ENCODE results near the gene USP32. TPM values are rescaled to one million over a fixed set of nuclear protein-coding genes. Genes with fewer than 3 reads are reported as not detected.

Gene USP32
- total RNA-seq, 1 experiment from 2014 or later, result 62.9 TPM

GRCh38 chr17:60167065-60167741, 224.7 kb downstream of the USP32 start:
- no peak for DNase-seq (ENCODE audit: unreplicated experiment)
- Mint-ChIP-seq H3K27ac (ENCODE audit: low read depth, unreplicated experiment) (no peak overlapping the region), H3K4me1 (ENCODE audit: insufficient read depth, unreplicated experiment) (peaks cover 11% of the 10 kb centered on the region), H3K4me3 (ENCODE audit: unreplicated experiment) (no peak overlapping the region), H3K27me3 (ENCODE audit: insufficient read depth, unreplicated experiment) (no peaks in the 10 kb centered on the region), H3K9me3 (ENCODE audit: unreplicated experiment) (no peaks in the 10 kb centered on the region), H3K36me3 (ENCODE audit: insufficient read depth, unreplicated experiment) (no peaks in the 10 kb centered on the region)
- no TSS peak for BruUV-seq (replicated peaks)
- POLR2A ChIA-PET, result no interaction called here
- intact Hi-C loops (cut with micrococcal nuclease), result no loop called here
- TF ChIP-seq CTCF (IDR thresholded peaks at IDR 0.05; ENCODE audit: unreplicated experiment), result no peak
- CTCF ChIA-PET, result interaction anchor here (1.0 to 2.4 kb wide), 2 partner anchors 25 to 31 kb away, joined by 3 to 7 read pairs; no protein-coding TSS in a partner anchor

DNA sequence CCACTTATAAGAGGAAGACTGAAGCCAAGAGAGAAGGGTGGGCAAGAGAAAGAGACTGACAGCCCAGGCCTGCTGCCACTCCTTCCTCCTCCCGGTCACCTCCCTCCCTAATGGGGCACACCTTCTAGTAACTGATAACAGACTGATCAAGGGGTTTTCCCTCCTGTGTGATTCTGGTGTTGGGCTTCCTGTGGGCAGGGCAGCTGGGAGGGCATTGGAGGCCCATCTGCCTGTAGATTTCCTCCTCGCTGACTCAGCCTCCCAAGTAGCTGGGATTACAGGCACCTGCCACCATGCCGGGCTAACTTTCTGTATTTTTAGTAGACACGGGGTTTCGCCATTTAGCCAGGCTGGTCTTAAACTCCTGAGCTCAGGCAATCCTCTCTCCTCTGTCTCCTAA, 226.0 kb downstream of the USP32 start:
- Mint-ChIP-seq H3K4me1 (ENCODE audit: insufficient read depth, unreplicated experiment) (peaks cover 11% of the 10 kb centered on the region), H3K36me3 (ENCODE audit: insufficient read depth, unreplicated experiment) (no peaks in the 10 kb centered on the region), H3K4me3 (ENCODE audit: unreplicated experiment) (no peak overlapping the region), H3K27me3 (ENCODE audit: insufficient read depth, unreplicated experiment) (no peaks in the 10 kb centered on the region), H3K9me3 (ENCODE audit: unreplicated experiment) (no peaks in the 10 kb centered on the region), H3K27ac (ENCODE audit: low read depth, unreplicated experiment) (no peak overlapping the region)
- POLR2A ChIA-PET, result no interaction called here
- BruUV-seq (replicated peaks), result no TSS peak
- intact Hi-C loops (cut with micrococcal nuclease), result no loop called here
- DNase-seq (ENCODE audit: unreplicated experiment), result no peak
- TF ChIP-seq CTCF (IDR thresholded peaks at IDR 0.05; ENCODE audit: unreplicated experiment), result no peak
- CTCF ChIA-PET, result interaction anchor here (1.0 to 2.4 kb wide), 2 partner anchors 24 to 33 kb away, joined by 3 to 7 read pairs; no protein-coding TSS in a partner anchor

DNA sequence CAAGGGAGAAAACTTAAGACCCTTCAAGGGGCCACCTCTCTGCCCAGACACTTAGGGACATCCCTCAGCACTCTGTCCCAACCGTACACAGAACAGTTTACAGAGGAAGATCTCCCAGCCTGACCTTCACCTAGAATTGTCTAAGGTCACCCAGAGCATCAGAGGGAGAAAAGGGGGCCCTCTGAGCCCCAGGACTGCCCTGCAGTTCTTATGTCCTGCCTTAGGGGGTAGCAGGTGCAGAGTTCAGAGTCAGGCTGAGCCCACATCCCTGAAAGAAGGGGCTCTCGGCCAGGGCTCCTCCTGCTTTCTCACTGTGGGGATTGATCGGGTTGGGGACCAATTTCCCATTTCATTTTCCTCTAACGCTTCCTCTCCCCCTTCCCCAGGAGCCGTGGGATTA, 226.7 kb downstream of the USP32 start:
- no peak for TF ChIP-seq CTCF (IDR thresholded peaks at IDR 0.05; ENCODE audit: unreplicated experiment)
- intact Hi-C loops (cut with micrococcal nuclease), result no loop called here
- DNase-seq (ENCODE audit: unreplicated experiment), result no peak
- no peak overlapping the region for H3K4me3 Mint-ChIP-seq (ENCODE audit: unreplicated experiment)
- ChIA-PET CTCF (no interaction called here), POLR2A (no interaction called here)
- no peak overlapping the region for H3K27ac Mint-ChIP-seq (ENCODE audit: low read depth, unreplicated experiment)
- BruUV-seq (replicated peaks), result no TSS peak
- no peaks in the 10 kb centered on the region for H3K27me3 Mint-ChIP-seq (ENCODE audit: insufficient read depth, unreplicated experiment)
- no peaks in the 10 kb centered on the region for H3K9me3 Mint-ChIP-seq (ENCODE audit: unreplicated experiment)
- H3K4me1 Mint-ChIP-seq (ENCODE audit: insufficient read depth, unreplicated experiment), result peaks cover 5% of the 10 kb centered on the region
- H3K36me3 Mint-ChIP-seq (ENCODE audit: insufficient read depth, unreplicated experiment), result no peaks in the 10 kb centered on the region

DNA sequence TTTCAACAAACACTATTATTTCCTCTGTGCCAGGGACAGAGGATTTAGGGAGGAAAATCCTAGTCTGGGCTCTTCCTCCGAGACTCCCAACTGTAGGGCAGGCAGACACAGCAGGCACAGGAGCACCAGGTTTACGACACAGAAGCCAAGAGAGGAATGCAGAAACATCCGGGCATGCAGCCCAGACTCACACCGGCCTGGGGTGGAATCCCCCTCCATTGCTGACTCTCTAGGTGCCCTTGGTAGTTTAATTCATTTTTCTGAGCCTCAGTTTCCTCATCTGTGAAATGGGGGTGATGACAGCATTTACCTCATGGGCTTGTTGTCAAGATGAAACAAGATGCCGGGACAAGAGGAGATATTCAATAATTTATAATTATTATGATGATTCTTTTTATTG, 227.2 kb downstream of the USP32 start:
- TF ChIP-seq CTCF (IDR thresholded peaks at IDR 0.05; ENCODE audit: unreplicated experiment), result no peak
- no peak overlapping the region for H3K4me3 Mint-ChIP-seq (ENCODE audit: unreplicated experiment)
- no peaks in the 10 kb centered on the region for H3K27me3 Mint-ChIP-seq (ENCODE audit: insufficient read depth, unreplicated experiment)
- no peaks in the 10 kb centered on the region for H3K9me3 Mint-ChIP-seq (ENCODE audit: unreplicated experiment)
- intact Hi-C loops (cut with micrococcal nuclease), result no loop called here
- CTCF ChIA-PET, result no interaction called here
- peaks cover 4% of the 10 kb centered on the region for H3K4me1 Mint-ChIP-seq (ENCODE audit: insufficient read depth, unreplicated experiment)
- DNase-seq (ENCODE audit: unreplicated experiment), result no peak
- no peak overlapping the region for H3K27ac Mint-ChIP-seq (ENCODE audit: low read depth, unreplicated experiment)
- H3K36me3 Mint-ChIP-seq (ENCODE audit: insufficient read depth, unreplicated experiment), result no peaks in the 10 kb centered on the region
- no TSS peak for BruUV-seq (replicated peaks)
- POLR2A ChIA-PET, result no interaction called here
